Measurements from ENCODE around the gene LIMCH1.
A peak's percentile ranks its signal among the peaks of the same experiment; 100 is the strongest.

The LIMCH1 gene

GRCh38 chr4:41661442-41662076, 123.6 kb downstream of the LIMCH1 start:
- H3K9me3 ChIP-seq (ENCODE audit: insufficient read depth, low read depth, low read length) = no peaks in the 10 kb centered on the region
- H3K36me3 ChIP-seq (ENCODE audit: insufficient read depth, low read length) = no peaks in the 10 kb centered on the region
- H2AFZ ChIP-seq (ENCODE audit: low read length) = no peak overlapping the region
- no peaks in the 10 kb centered on the region for H3F3A ChIP-seq (ENCODE audit: low read depth)
- H3K4me1 ChIP-seq (ENCODE audit: insufficient read depth, low read length, poor library complexity, severe bottlenecking) = no peaks in the 10 kb centered on the region
- H3K9ac ChIP-seq (ENCODE audit: low read depth, low read length, poor library complexity, severe bottlenecking) = no peak overlapping the region
- H4K20me1 ChIP-seq (ENCODE audit: insufficient read depth, low read length, poor library complexity, severe bottlenecking) = no peaks in the 10 kb centered on the region
- no peaks in the 10 kb centered on the region for H3K27me3 ChIP-seq (ENCODE audit: insufficient read depth, low read length, poor library complexity, severe bottlenecking)
- no peak overlapping the region for H3K4me3 ChIP-seq (ENCODE audit: low read length, poor library complexity, severe bottlenecking)
- TF ChIP-seq CTCF (conservative IDR thresholded peaks at IDR 0.05; ENCODE audit: low read length) (peak; percentile 92), EZH2phosphoT487 (IDR thresholded peaks at IDR 0.05; ENCODE audit: borderline replicate concordance) (no peak)
- no peaks in the 10 kb centered on the region for H3K79me2 ChIP-seq (ENCODE audit: insufficient read depth, low read length)
- H3K9me2 ChIP-seq (replicated peaks; ENCODE audit: low read depth, low read length) = no peaks in the 10 kb centered on the region
- no peak overlapping the region for H3K4me2 ChIP-seq (ENCODE audit: low read depth, low read length, poor library complexity, severe bottlenecking)

DNA sequence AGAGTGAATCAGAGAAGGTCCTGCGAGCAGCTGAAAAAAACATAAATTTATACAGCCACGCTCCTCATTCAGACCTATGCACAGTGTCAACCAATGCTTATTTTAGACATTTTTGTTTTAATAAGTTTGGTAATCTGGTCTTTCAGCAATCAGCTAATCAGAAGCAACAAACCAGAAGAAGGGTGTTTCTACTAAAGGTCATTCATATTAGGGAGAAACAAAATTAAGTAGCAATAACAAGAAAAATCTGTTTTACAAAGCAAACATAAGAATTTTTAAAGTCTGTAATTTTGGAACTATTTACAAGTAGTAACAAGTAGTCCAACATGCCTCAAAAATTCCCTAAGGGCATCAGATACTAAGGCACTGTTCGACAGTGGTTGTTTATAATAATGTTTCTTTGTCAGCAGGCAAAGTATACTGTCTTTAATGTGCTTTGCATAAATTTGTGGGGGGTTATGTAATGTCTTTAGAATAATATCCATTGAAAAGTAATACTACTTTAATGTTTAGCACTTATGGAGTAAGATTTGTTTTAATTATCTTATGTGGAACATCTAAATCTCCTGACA, 127.8 kb downstream of the LIMCH1 start:
- Histone ChIP-seq H3K27me3 (ENCODE audit: insufficient read depth, low read length, poor library complexity, severe bottlenecking) (no peaks in the 10 kb centered on the region), H3K4me1 (ENCODE audit: insufficient read depth, low read length, poor library complexity, severe bottlenecking) (no peaks in the 10 kb centered on the region), H2AFZ (ENCODE audit: low read length) (no peak overlapping the region), H3K4me3 (ENCODE audit: low read length, poor library complexity, severe bottlenecking) (no peak overlapping the region), H3K36me3 (ENCODE audit: insufficient read depth, low read length) (no peaks in the 10 kb centered on the region), H3K4me2 (ENCODE audit: low read depth, low read length, poor library complexity, severe bottlenecking) (no peak overlapping the region), H3K9me3 (ENCODE audit: insufficient read depth, low read depth, low read length) (no peaks in the 10 kb centered on the region), H3K9ac (ENCODE audit: low read depth, low read length, poor library complexity, severe bottlenecking) (no peak overlapping the region), H4K20me1 (ENCODE audit: insufficient read depth, low read length, poor library complexity, severe bottlenecking) (no peaks in the 10 kb centered on the region), H3F3A (ENCODE audit: low read depth) (no peaks in the 10 kb centered on the region), H3K9me2 (replicated peaks; ENCODE audit: low read depth, low read length) (no peaks in the 10 kb centered on the region), H3K79me2 (ENCODE audit: insufficient read depth, low read length) (no peaks in the 10 kb centered on the region)
- TF ChIP-seq EZH2phosphoT487 (IDR thresholded peaks at IDR 0.05; ENCODE audit: borderline replicate concordance) (no peak), CTCF (conservative IDR thresholded peaks at IDR 0.05; ENCODE audit: low read length) (no peak)

- Histone ChIP-seq H3K4me1 (ENCODE audit: insufficient read depth, low read length, poor library complexity, severe bottlenecking) (no peaks in the 10 kb centered on the region), H2AFZ (ENCODE audit: low read length) (no peak overlapping the region), H4K20me1 (ENCODE audit: insufficient read depth, low read length, poor library complexity, severe bottlenecking) (no peaks in the 10 kb centered on the region), H3K27me3 (ENCODE audit: insufficient read depth, low read length, poor library complexity, severe bottlenecking) (no peaks in the 10 kb centered on the region), H3K79me2 (ENCODE audit: insufficient read depth, low read length) (no peaks in the 10 kb centered on the region), H3F3A (ENCODE audit: low read depth) (no peaks in the 10 kb centered on the region), H3K9ac (ENCODE audit: low read depth, low read length, poor library complexity, severe bottlenecking) (no peak overlapping the region), H3K9me3 (ENCODE audit: insufficient read depth, low read depth, low read length) (no peaks in the 10 kb centered on the region), H3K4me3 (ENCODE audit: low read length, poor library complexity, severe bottlenecking) (no peak overlapping the region), H3K4me2 (ENCODE audit: low read depth, low read length, poor library complexity, severe bottlenecking) (no peak overlapping the region), H3K9me2 (replicated peaks; ENCODE audit: low read depth, low read length) (no peaks in the 10 kb centered on the region), H3K36me3 (ENCODE audit: insufficient read depth, low read length) (no peaks in the 10 kb centered on the region)
- TF ChIP-seq EZH2phosphoT487 (IDR thresholded peaks at IDR 0.05; ENCODE audit: borderline replicate concordance) = no peak
- no peak for TF ChIP-seq CTCF (conservative IDR thresholded peaks at IDR 0.05; ENCODE audit: low read length)
These were observed 130.1 kb downstream of the LIMCH1 start for GRCh38 chr4:41668024-41668423.

All from Loucy (cell line).